Panc1 (cell line): ENCODE measurements around the gene SPRYD3.
A peak's percentile ranks its signal among the peaks of the same experiment; 100 is the strongest.

Experiments
- CTCF ChIP-seq: fragments of 450-650 bp; IDR thresholded peaks from 2 replicates; pipeline ENCODE4 v1.5.1; 2017; ENCODE audit warnings: mild to moderate bottlenecking
- REST ChIP-seq, 2 experiments: IDR thresholded peaks; 2 replicates each; pipeline ENCODE4 v1.6.1; 2011 to 2012; ENCODE audit warnings: low read depth in 2 of 2, control low read depth in 1 of 2, low read length in 1 of 2, mild to moderate bottlenecking in 1 of 2, moderate library complexity in 1 of 2; ENCODE audit not compliant: insufficient read depth in 1 of 2
- SIN3A ChIP-seq: IDR thresholded peaks from 2 replicates; pipeline ENCODE4 v1.6.1; 2012; ENCODE audit warnings: low read depth, mild to moderate bottlenecking, low read length, moderate library complexity, borderline replicate concordance; ENCODE audit not compliant: insufficient read depth
- TCF7L2 ChIP-seq: IDR thresholded peaks from 2 replicates; pipeline ENCODE4 v1.6.1; 2011; ENCODE audit warnings: mild to moderate bottlenecking, low read depth, low read length, inconsistent platforms

GRCh38 chr12:53062011-53062961 is 16.9 kb downstream of the SPRYD3 start:
- TF ChIP-seq CTCF (peak; percentile 28; the same call in 1 of the 2 replicates), SIN3A (no peak), TCF7L2 (no peak), REST (IDR thresholded peaks at IDR 0.05; ENCODE audit: insufficient read depth in 1 of 2, low read depth in 2 of 2, low read length in 1 of 2) (no peak)
